ENCODE measurements around the gene PDCD2.
A peak's percentile ranks its signal among the peaks of the same experiment; 100 is the strongest.

The PDCD2 gene

DNA sequence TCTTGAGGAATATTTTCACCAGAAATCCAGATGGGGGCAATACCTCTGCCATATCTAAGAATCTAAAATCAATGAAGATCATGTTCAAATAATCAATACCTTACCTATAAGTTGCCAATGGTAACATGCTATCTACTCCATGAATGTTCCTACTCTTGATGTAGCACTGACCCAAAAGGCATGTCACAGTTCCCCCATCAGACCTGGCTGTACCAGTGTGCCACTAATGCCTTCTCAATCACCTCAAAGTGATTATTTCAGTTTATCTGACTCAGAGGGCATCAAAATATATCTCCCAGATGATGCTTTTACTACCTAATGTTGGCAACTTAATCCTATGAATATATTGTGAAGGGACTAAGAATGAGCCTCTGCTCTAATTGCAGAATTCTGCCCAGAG is 5.5 kb downstream of the PDCD2 start:
- no peak for FAIRE-seq
- no peak for TF ChIP-seq POU2F2 (IDR thresholded peaks at IDR 0.05; ENCODE audit: low read depth, low read length)
- no peak for TF ChIP-seq POLR2AphosphoS5 (IDR thresholded peaks at IDR 0.05; ENCODE audit: low read depth, low read length)
- TF ChIP-seq PAX5 (IDR thresholded peaks at IDR 0.05; ENCODE audit: insufficient read depth, low read length, severe bottlenecking): no peak
- no peak for TF ChIP-seq SPI1 (IDR thresholded peaks at IDR 0.05; ENCODE audit: low read depth, low read length)
- no peak for TF ChIP-seq TAF1 (IDR thresholded peaks at IDR 0.05; ENCODE audit: low read depth, low read length)
- DNase-seq (ENCODE audit: insufficient read length, low spot score): no peak

DNA sequence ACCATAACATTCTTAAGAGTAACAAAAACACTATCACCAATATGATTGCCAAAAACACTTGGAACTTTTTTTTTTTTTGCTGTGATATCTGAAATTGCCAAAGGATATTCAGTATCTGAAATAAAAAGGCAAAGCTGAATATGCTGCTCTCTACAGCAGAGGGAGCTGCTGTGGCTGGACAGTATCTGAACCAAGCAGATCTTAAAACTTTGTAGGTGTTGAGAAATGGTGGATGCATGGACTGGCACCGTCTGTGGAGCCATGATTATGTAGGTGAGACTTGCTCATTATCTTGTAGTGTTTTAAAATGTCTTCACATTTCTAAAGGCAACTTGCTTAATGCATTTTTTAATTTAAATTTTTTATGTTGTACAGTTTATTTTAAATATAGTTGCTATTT is 9.2 kb downstream of the PDCD2 start:
- TF ChIP-seq POLR2A (IDR thresholded peaks at IDR 0.05; ENCODE audit: low read depth, low read length) (no peak), TAF1 (IDR thresholded peaks at IDR 0.05; ENCODE audit: low read depth, low read length) (no peak), SPI1 (IDR thresholded peaks at IDR 0.05; ENCODE audit: low read depth, low read length) (no peak), POU2F2 (IDR thresholded peaks at IDR 0.05; ENCODE audit: low read depth, low read length) (no peak), POLR2AphosphoS5 (IDR thresholded peaks at IDR 0.05; ENCODE audit: low read depth, low read length) (no peak), PAX5 (IDR thresholded peaks at IDR 0.05; ENCODE audit: insufficient read depth, low read length, severe bottlenecking) (no peak)
- DNase-seq (ENCODE audit: insufficient read length, low spot score) (no peak), FAIRE-seq (no peak)

DNA sequence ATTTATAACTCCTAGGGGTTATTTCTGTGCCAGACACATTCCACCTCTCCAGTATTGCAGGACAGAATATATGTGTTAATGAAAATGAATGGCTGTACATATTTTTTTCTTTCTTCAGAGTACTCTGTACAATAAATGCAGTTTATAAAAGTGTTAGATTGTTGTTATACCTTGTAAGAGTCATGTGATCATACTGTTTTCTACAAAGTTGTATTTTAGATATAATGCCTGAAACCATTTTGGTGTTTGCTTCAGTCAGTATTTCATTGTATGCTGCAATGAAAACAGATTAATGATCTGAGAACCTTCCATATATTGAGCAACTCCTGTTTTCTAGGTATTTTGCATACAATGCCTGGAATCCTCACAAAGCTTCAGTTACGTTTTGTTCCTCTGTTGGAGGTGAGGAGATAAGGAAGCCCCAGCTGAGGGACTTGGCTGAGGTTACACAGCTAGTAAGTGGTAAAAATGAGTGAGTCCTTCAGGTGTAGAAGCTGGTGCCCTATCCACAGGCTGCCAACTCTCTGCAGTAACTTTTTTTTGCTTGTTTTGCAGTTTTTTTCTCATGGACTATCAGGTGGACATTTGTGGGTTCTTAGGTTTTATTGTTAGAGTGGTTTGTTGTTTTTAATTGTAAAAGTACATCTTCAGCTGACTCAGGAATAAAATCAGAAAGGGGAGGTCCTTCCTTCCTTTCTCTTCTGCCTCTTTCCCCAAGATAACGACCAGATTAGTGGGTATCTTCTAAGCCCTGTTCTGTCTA is 11.6 kb downstream of the PDCD2 start:
- TF ChIP-seq PAX5 (IDR thresholded peaks at IDR 0.05; ENCODE audit: insufficient read depth, low read length, severe bottlenecking) (no peak), SPI1 (IDR thresholded peaks at IDR 0.05; ENCODE audit: low read depth, low read length) (no peak), TAF1 (IDR thresholded peaks at IDR 0.05; ENCODE audit: low read depth, low read length) (no peak), POLR2A (IDR thresholded peaks at IDR 0.05; ENCODE audit: low read depth, low read length) (no peak), POLR2AphosphoS5 (IDR thresholded peaks at IDR 0.05; ENCODE audit: low read depth, low read length) (no peak), POU2F2 (IDR thresholded peaks at IDR 0.05; ENCODE audit: low read depth, low read length) (no peak)
- DNase-seq (ENCODE audit: insufficient read length, low spot score) (no peak), FAIRE-seq (no peak)

DNA sequence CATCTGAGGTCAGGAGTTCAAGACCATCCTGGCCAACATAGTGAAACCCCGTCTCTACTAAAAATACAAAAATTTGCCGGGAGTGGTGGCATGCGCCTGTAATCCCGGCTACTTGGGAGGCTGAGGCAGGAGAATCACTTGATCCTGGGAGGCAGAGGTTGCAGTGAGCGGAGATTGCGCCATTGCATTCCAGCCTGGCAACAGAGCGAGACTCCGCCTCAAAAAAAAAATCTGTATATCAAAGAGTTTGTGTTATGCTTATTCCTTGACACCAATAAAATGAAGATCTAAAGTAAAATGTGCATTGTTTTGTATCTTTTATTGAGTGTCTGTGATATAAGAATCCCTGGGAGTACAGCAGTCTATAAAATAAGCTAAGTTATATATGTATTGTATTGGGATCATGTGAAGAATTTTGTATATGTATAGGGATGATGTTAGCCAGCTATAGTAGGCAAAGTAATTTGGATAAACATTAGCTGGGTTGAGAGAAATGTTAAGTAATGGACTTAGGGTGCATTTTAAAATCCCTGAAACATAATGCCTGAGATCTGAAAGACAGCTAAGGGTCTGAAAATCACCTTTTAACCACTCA is 19.4 kb downstream of the PDCD2 start:
- TF ChIP-seq POU2F2 (IDR thresholded peaks at IDR 0.05; ENCODE audit: low read depth, low read length): no peak
- FAIRE-seq: no peak
- DNase-seq (ENCODE audit: insufficient read length, low spot score): no peak

DNA sequence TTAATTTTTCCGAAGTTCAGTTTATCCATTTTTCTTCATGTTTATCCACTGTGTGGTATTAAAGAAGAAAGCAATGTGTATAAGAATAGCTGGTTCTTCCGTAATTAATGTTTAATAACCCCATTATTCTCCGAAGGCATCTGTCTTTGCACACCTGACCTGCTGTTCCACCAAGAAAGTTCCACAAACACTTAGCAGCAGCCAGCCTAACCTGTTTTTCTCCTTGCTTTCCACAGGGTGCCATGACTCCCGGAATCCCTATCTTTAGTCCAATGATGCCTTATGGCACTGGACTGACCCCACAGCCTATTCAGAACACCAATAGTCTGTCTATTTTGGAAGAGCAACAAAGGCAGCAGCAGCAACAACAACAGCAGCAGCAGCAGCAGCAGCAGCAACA is 22.9 kb downstream of the PDCD2 start:
- DNase-seq (ENCODE audit: insufficient read length, low spot score) (no peak), FAIRE-seq (no peak)
- TF ChIP-seq POLR2A (IDR thresholded peaks at IDR 0.05; ENCODE audit: low read depth, low read length) (no peak), TAF1 (IDR thresholded peaks at IDR 0.05; ENCODE audit: low read depth, low read length) (no peak), POU2F2 (IDR thresholded peaks at IDR 0.05; ENCODE audit: low read depth, low read length) (no peak), POLR2AphosphoS5 (IDR thresholded peaks at IDR 0.05; ENCODE audit: low read depth, low read length) (no peak), SPI1 (IDR thresholded peaks at IDR 0.05; ENCODE audit: low read depth, low read length) (no peak), PAX5 (IDR thresholded peaks at IDR 0.05; ENCODE audit: insufficient read depth, low read length, severe bottlenecking) (no peak)

DNA sequence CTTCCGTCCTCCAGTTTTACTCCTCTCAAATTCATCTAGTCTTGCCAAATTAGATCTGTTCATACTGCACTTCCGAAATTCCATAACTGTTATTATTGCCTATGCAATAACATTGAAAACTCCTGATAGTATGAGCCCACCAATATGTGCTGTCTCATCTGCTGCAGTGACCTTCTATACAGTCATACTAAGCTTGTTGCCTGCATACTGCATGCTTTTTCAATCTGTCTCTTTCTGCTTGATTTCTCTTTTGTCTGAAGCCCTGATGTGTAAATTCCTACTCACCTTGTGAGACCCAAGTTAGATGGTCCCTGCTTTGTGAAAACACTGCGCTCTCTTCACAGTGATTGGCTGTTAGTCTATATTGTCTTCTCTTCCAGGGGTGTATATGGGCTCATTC is 29.1 kb downstream of the PDCD2 start:
- no peak for DNase-seq (ENCODE audit: insufficient read length, low spot score)
- TF ChIP-seq POU2F2 (IDR thresholded peaks at IDR 0.05; ENCODE audit: low read depth, low read length): no peak
- TF ChIP-seq SPI1 (IDR thresholded peaks at IDR 0.05; ENCODE audit: low read depth, low read length): no peak
- TF ChIP-seq POLR2AphosphoS5 (IDR thresholded peaks at IDR 0.05; ENCODE audit: low read depth, low read length): no peak
- TF ChIP-seq POLR2A (IDR thresholded peaks at IDR 0.05; ENCODE audit: low read depth, low read length): no peak
- TF ChIP-seq PAX5 (IDR thresholded peaks at IDR 0.05; ENCODE audit: insufficient read depth, low read length, severe bottlenecking): no peak
- TF ChIP-seq TAF1 (IDR thresholded peaks at IDR 0.05; ENCODE audit: low read depth, low read length): no peak
- no peak for FAIRE-seq

DNA sequence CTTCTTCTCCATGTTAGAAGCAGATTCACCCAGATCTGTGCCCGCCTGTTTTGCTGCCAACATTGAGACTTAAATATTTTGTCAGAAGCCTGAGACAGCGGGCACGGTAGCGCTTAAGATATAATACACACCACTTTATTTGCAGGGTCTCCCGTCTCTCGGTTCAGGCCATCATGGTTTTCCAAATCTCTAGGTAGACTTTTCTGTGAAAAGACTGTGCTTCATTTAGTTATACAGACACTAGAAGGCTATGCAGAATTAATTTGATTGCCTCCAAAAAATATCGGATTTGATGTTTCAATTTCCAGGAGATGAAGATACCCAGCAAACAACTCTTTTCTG is 29.7 kb downstream of the PDCD2 start:
- DNase-seq (ENCODE audit: insufficient read length, low spot score) (no peak), FAIRE-seq (no peak)
- TF ChIP-seq POLR2AphosphoS5 (IDR thresholded peaks at IDR 0.05; ENCODE audit: low read depth, low read length) (no peak), PAX5 (IDR thresholded peaks at IDR 0.05; ENCODE audit: insufficient read depth, low read length, severe bottlenecking) (no peak), SPI1 (IDR thresholded peaks at IDR 0.05; ENCODE audit: low read depth, low read length) (no peak), TAF1 (IDR thresholded peaks at IDR 0.05; ENCODE audit: low read depth, low read length) (no peak), POU2F2 (IDR thresholded peaks at IDR 0.05; ENCODE audit: low read depth, low read length) (no peak)

DNA sequence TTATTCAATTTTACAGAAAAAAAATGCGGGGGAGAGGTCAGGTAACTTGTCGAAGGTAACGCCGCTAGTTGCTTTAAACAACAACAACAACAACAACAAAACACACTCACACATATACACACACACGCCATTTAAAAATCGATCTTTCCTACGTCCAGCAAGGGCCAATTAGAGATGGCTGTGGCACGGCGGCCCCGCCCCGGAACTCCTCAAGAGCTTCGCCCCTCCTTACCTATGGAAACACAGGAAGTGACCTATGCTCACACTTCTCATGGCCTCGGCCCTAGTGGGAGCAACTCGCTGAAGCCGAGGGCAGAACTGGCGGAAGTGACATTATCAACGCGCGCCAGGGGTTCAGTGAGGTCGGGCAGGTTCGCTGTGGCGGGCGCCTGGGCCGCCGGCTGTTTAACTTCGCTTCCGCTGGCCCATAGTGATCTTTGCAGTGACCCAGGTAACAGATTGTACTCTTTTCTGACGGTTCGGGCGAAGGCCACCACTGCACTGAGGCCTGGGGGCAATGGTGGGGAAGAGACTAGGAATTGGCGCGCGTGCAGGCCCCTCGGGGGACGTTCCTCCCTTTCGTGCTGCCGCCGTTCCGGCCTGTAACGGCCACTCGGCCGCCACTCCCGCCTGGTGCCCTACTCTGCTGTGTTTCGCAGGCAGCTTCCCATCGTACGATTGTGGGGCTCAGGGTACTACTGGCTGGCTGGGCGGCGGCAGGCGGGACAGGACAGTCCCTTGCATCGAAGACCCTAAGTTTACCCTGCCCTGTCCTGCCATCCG is 30.2 kb downstream of the PDCD2 start, which contains the start of gene TBP:
TSS of gene TBP (plus strand) at position 357 of the 783 bp plus-strand sequence. CDS start 2,661 bp downstream, outside the sequence.
- peak; percentile 97 for FAIRE-seq
- DNase-seq (ENCODE audit: insufficient read length, low spot score): peak; percentile 70
- no peak for TF ChIP-seq POU2F2 (IDR thresholded peaks at IDR 0.05; ENCODE audit: low read depth, low read length)
- peak; percentile 33; the same call in 1 of the 2 replicates for TF ChIP-seq SPI1 (IDR thresholded peaks at IDR 0.05; ENCODE audit: low read depth, low read length)
- peak; percentile 62; the same call in 1 of the 2 replicates for TF ChIP-seq POLR2A (IDR thresholded peaks at IDR 0.05; ENCODE audit: low read depth, low read length)
- TF ChIP-seq TAF1 (IDR thresholded peaks at IDR 0.05; ENCODE audit: low read depth, low read length): peak; percentile 74; the same call in 1 of the 2 replicates
- TF ChIP-seq PAX5 (IDR thresholded peaks at IDR 0.05; ENCODE audit: insufficient read depth, low read length, severe bottlenecking): no peak
- peak; percentile 36; the same call in 1 of the 2 replicates for TF ChIP-seq POLR2AphosphoS5 (IDR thresholded peaks at IDR 0.05; ENCODE audit: low read depth, low read length)

DNA sequence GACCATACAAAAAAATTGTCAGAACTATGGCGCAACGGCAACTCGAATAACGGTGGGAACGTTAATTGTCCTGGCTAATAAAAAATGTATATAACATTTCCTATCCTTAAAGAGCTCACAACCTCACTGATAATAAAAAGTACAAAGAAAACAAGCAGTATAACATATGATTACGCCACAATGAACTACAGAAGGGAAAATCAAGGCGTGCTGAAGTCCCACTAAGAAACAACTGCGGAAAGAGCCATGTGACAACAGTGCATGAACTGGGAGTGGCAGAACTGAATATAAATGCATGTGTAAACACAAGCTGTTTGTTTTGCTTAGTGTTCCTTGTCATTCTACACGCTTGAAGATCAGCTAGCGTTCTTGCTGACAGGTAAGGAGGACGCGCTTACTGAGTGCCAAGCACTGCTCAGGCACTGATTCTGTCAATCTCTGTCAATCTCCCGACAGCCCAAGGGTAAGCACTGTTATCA is 30.9 kb downstream of the PDCD2 start:
- no peak for DNase-seq (ENCODE audit: insufficient read length, low spot score)
- TF ChIP-seq POLR2A (IDR thresholded peaks at IDR 0.05; ENCODE audit: low read depth, low read length) (no peak), TAF1 (IDR thresholded peaks at IDR 0.05; ENCODE audit: low read depth, low read length) (0 out of 2 replicates have a peak, but pooled peaks have one; percentile 32), POU2F2 (IDR thresholded peaks at IDR 0.05; ENCODE audit: low read depth, low read length) (no peak)
- no peak for FAIRE-seq

Measured in GM12891 (cell line).